Keratinocyte (primary cell): ENCODE data around the gene ACOT9. TPM values are rescaled to one million over a fixed set of nuclear protein-coding genes. Genes with fewer than 3 reads are reported as not detected.

Experiments
- DNase-seq: peaks from one replicate; pipeline ENCODE4 v3.0.0-alpha.2; 2011; ENCODE audit warnings: low read depth, missing footprints, low spot score
- FAIRE-seq: peaks from 2 replicates; lab custom pipeline; 2011; peaks lifted over from hg19 to GRCh38; lab: Jason Lieb, UNC
- H2AFZ ChIP-seq: 2 replicates; pipeline ENCODE4 v1.6.0; 2012; ENCODE audit warnings: low read length, control low read depth, inconsistent platforms; ENCODE audit not compliant: control insufficient read depth
- H3K27ac ChIP-seq: 2 replicates; pipeline ENCODE4 v1.5.1; 2011; ENCODE audit warnings: low read length; ENCODE audit not compliant: control insufficient read depth, insufficient read depth
- H3K27me3 ChIP-seq: 3 replicates; pipeline ENCODE4 v1.6.0; 2011; ENCODE audit warnings: low read length; ENCODE audit not compliant: control insufficient read depth, insufficient read depth; ENCODE audit errors: extremely low read depth
- H3K36me3 ChIP-seq, 2 experiments: 2 replicates in 1 of 2; 3 replicates in 1 of 2; pipeline ENCODE4 v1.5.1; 2011; ENCODE audit warnings: low read length in 2 of 2, mild to moderate bottlenecking in 1 of 2; ENCODE audit not compliant: control insufficient read depth in 2 of 2, insufficient read depth in 2 of 2; ENCODE audit errors: extremely low read depth in 1 of 2
- H3K4me1 ChIP-seq: 3 replicates; pipeline ENCODE4 v1.5.1; 2011; ENCODE audit warnings: low read length; ENCODE audit not compliant: control insufficient read depth, insufficient read depth; ENCODE audit errors: extremely low read depth
- H3K4me2 ChIP-seq: 3 replicates; pipeline ENCODE4 v1.6.0; 2011; ENCODE audit warnings: low read depth, low read length; ENCODE audit not compliant: control insufficient read depth, insufficient read depth; ENCODE audit errors: extremely low read depth
- H3K4me3 ChIP-seq, 3 experiments: fragments of 200-600 bp in 1 of 3; sonication (generic) in 1 of 3; 2 replicates in 2 of 3; 3 replicates in 1 of 3; pipeline ENCODE4 v1.5.1; 2011 to 2016; ENCODE audit warnings: low read length in 3 of 3, mild to moderate bottlenecking in 3 of 3, control low read depth in 2 of 3, inconsistent platforms in 1 of 3, low read depth in 1 of 3, mixed read lengths in 1 of 3, mixed run types in 1 of 3, moderate library complexity in 1 of 3; ENCODE audit not compliant: control insufficient read depth in 2 of 3, insufficient read depth in 2 of 3; ENCODE audit errors: extremely low read depth in 1 of 3
- H3K79me2 ChIP-seq: 2 replicates; pipeline ENCODE4 v1.6.0; 2012; ENCODE audit warnings: low read length; ENCODE audit not compliant: control insufficient read depth, insufficient read depth
- H3K9ac ChIP-seq: 3 replicates; pipeline ENCODE4 v1.6.0; 2011; ENCODE audit warnings: low read length; ENCODE audit not compliant: control insufficient read depth, insufficient read depth; ENCODE audit errors: extremely low read depth
- H3K9me1 ChIP-seq: 3 replicates; pipeline ENCODE4 v1.6.0; 2011; ENCODE audit warnings: low read length; ENCODE audit not compliant: control insufficient read depth, insufficient read depth; ENCODE audit errors: extremely low read depth
- H3K9me3 ChIP-seq: 2 replicates; pipeline ENCODE4 v1.5.1; 2012; ENCODE audit warnings: low read depth, low read length; ENCODE audit not compliant: control insufficient read depth
- H4K20me1 ChIP-seq: 3 replicates; pipeline ENCODE4 v1.6.0; 2011; ENCODE audit warnings: low read length; ENCODE audit not compliant: control insufficient read depth, insufficient read depth; ENCODE audit errors: extremely low read depth
- EZH2 ChIP-seq: IDR thresholded peaks from one replicate; pipeline ENCODE4 v1.6.1; 2012; ENCODE audit warnings: inconsistent platforms, mild to moderate bottlenecking, low read length, moderate library complexity
- dilution Hi-C: fragments of 300-500 bp; cut with MboI; formaldehyde crosslinking; loops from one replicate; pipeline ENCODE4 v1.7.0; 2020; ENCODE audit warnings: low sequenced_read_pairs; ENCODE audit not compliant: extremely low pct_ligation_motif_present
- polyA plus RNA-seq, 5 experiments: library from polyadenylated mRNA; depleted of rRNA in 3 of 5; stranded (reverse) in 3 of 5; stranded (forward) in 1 of 5; unstranded in 1 of 5; fragments of >200 nt; gene quantifications; 1 replicate in 1 of 5; 2 replicates in 3 of 5; 3 replicates in 1 of 5; pipeline versions ENCODE4 v1.2.1 to v1.2.3, GENCODE V29; 2011 to 2012; ENCODE audit warnings: missing spikeins in 2 of 5, low read depth in 1 of 5, low replicate concordance in 1 of 5
- TF ChIP-seq, protein P1 (sequence below), 3 experiments: IDR thresholded peaks in 1 of 3; conservative IDR thresholded peaks in 1 of 3; optimal IDR thresholded peaks in 1 of 3; 2 replicates in 2 of 3; 3 replicates in 1 of 3; pipeline versions ENCODE3 to v1.5.1; 2011; ENCODE audit warnings: low read length in 3 of 3, mild to moderate bottlenecking in 3 of 3, moderate library complexity in 2 of 3, control low read depth in 1 of 3, inconsistent platforms in 1 of 3; ENCODE audit not compliant: insufficient read depth in 2 of 3; ENCODE audit errors: extremely low read depth in 1 of 3

The ACOT9 gene
- polyA plus RNA-seq, 1 donor (not counting 4 experiments of a cell fraction or from before 2014, with no cell fraction given) = 91.9 TPM

DNA sequence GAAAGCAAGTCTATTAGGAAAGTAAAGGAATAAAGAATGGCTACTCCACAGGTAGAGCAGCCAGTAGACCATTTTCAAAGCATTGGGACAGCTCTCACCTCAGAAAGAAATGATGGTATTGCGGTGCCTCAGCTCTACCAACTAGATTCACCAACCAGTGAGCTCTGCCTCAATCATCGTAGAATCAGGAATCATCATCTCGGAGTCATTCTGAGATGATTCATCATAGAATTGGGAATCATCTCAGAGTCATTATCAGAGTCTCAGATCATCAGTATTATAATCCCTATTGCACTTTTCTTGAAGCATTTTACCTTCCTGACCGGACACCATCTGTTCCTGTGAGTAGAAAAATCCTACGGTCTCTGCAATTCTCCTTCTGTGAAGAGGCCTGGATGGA is 22.4 kb upstream of the ACOT9 start:
- no peak for TF ChIP-seq EZH2
- TF ChIP-seq, protein P1, sequence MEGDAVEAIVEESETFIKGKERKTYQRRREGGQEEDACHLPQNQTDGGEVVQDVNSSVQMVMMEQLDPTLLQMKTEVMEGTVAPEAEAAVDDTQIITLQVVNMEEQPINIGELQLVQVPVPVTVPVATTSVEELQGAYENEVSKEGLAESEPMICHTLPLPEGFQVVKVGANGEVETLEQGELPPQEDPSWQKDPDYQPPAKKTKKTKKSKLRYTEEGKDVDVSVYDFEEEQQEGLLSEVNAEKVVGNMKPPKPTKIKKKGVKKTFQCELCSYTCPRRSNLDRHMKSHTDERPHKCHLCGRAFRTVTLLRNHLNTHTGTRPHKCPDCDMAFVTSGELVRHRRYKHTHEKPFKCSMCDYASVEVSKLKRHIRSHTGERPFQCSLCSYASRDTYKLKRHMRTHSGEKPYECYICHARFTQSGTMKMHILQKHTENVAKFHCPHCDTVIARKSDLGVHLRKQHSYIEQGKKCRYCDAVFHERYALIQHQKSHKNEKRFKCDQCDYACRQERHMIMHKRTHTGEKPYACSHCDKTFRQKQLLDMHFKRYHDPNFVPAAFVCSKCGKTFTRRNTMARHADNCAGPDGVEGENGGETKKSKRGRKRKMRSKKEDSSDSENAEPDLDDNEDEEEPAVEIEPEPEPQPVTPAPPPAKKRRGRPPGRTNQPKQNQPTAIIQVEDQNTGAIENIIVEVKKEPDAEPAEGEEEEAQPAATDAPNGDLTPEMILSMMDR (optimal IDR thresholded peaks at IDR 0.05 in 1 of 3, IDR thresholded peaks at IDR 0.05 in 1 of 3, conservative IDR thresholded peaks at IDR 0.05 in 1 of 3; ENCODE audit: extremely low read depth in 1 of 3, insufficient read depth in 2 of 3, low read length in 3 of 3) = no peak

GRCh38 chrX:23764188-23764984 is 21.3 kb upstream of the ACOT9 start:
- Histone ChIP-seq H4K20me1 (no peaks in the 10 kb centered on the region), H3K79me2 (no peaks in the 10 kb centered on the region), H3K4me1 (no peaks in the 10 kb centered on the region), H3K27ac (no peak overlapping the region), H2AFZ (no peak overlapping the region), H3K9ac (no peak overlapping the region), H3K27me3 (no peaks in the 10 kb centered on the region), H3K9me1 (no peaks in the 10 kb centered on the region), H3K4me3 (no peak overlapping the region), H3K36me3 (no peaks in the 10 kb centered on the region), H3K4me2 (no peak overlapping the region), H3K9me3 (no peaks in the 10 kb centered on the region)
- dilution Hi-C loops = no loop called here
- no peak for DNase-seq
- no peak for FAIRE-seq
- TF ChIP-seq, protein P1 (optimal IDR thresholded peaks at IDR 0.05 in 1 of 3, IDR thresholded peaks at IDR 0.05 in 1 of 3, conservative IDR thresholded peaks at IDR 0.05 in 1 of 3; ENCODE audit: extremely low read depth in 1 of 3, insufficient read depth in 2 of 3, low read length in 3 of 3) = no peak
- no peak for TF ChIP-seq EZH2

More for the DNA sequence above, 22.4 kb upstream of the ACOT9 start:
- no peak overlapping the region for H3K9ac ChIP-seq
- H3K36me3 ChIP-seq = no peaks in the 10 kb centered on the region
- no peaks in the 10 kb centered on the region for H3K9me1 ChIP-seq
- H3K4me1 ChIP-seq = peaks cover 2% of the 10 kb centered on the region
- H3K9me3 ChIP-seq = no peaks in the 10 kb centered on the region
- no peaks in the 10 kb centered on the region for H3K27me3 ChIP-seq
- H3K4me3 ChIP-seq = no peak overlapping the region
- no peak overlapping the region for H3K4me2 ChIP-seq
- no peaks in the 10 kb centered on the region for H4K20me1 ChIP-seq
- DNase-seq = no peak
- FAIRE-seq = peak; percentile 36
- H3K27ac ChIP-seq = no peak overlapping the region
- dilution Hi-C loops = no loop called here
- no peak overlapping the region for H2AFZ ChIP-seq
- H3K79me2 ChIP-seq = no peaks in the 10 kb centered on the region
